ENCODE data around the gene PMEL. TPM values are rescaled to one million over a fixed set of nuclear protein-coding genes. Genes with fewer than 3 reads are reported as not detected.
"Not testable (repeated sequence)": the region's sequence is repeated elsewhere in the genome, so short reads cannot be mapped to it uniquely, and the experiment has no call there.

PMEL gene
- total RNA-seq, 1 donor from 2014 or later: 4.9 TPM

- TF ChIP-seq CTCF (IDR thresholded peaks at IDR 0.05): no peak
- no peak overlapping the region for H3K27ac ChIP-seq
- H3K9me3 ChIP-seq: no peaks in the 10 kb centered on the region
- H3K4me1 ChIP-seq: peaks cover 11% of the 10 kb centered on the region
- H3K27me3 ChIP-seq: no peaks in the 10 kb centered on the region
- ATAC-seq (no peak), DNase-seq (no peak)
- intact Hi-C loops (cut with DNase I): no loop called here
- H3K36me3 ChIP-seq: peaks cover 81% of the 10 kb centered on the region
- H3K4me3 ChIP-seq: no peak overlapping the region
Measured at GRCh38 chr12:55985341-55985740, 19.5 kb upstream of the PMEL start.

GRCh38 chr12:55984861-55985260 is 19.0 kb upstream of the PMEL start:
- Histone ChIP-seq H3K4me1 (peaks cover 11% of the 10 kb centered on the region), H3K27ac (no peak overlapping the region), H3K9me3 (no peaks in the 10 kb centered on the region), H3K27me3 (no peaks in the 10 kb centered on the region), H3K36me3 (peaks cover 78% of the 10 kb centered on the region), H3K4me3 (no peak overlapping the region)
- no peak for TF ChIP-seq CTCF (IDR thresholded peaks at IDR 0.05)
- intact Hi-C loops (cut with DNase I): no loop called here
- no peak for ATAC-seq
- no peak for DNase-seq

GRCh38 chr12:55983232-55983842 is 17.5 kb upstream of the PMEL start:
- H3K4me1 ChIP-seq: peaks cover 11% of the 10 kb centered on the region
- H3K36me3 ChIP-seq: peaks cover 63% of the 10 kb centered on the region
- no peak for ATAC-seq
- DNase-seq: no peak
- TF ChIP-seq CTCF (IDR thresholded peaks at IDR 0.05): no peak
- H3K27ac ChIP-seq: no peak overlapping the region
- intact Hi-C loops (cut with DNase I): no loop called here
- H3K27me3 ChIP-seq: no peaks in the 10 kb centered on the region
- H3K4me3 ChIP-seq: no peak overlapping the region
- H3K9me3 ChIP-seq: no peaks in the 10 kb centered on the region

GRCh38 chr12:55982319-55982936 is 16.6 kb upstream of the PMEL start:
- peak; percentile 77 for ATAC-seq
- Histone ChIP-seq H3K27me3 (no peaks in the 10 kb centered on the region), H3K4me3 (no peak overlapping the region), H3K4me1 (peaks cover 15% of the 10 kb centered on the region), H3K36me3 (peaks cover 54% of the 10 kb centered on the region), H3K9me3 (no peaks in the 10 kb centered on the region), H3K27ac (no peak overlapping the region)
- intact Hi-C loops (cut with DNase I): no loop called here
- no peak for DNase-seq
- TF ChIP-seq CTCF (IDR thresholded peaks at IDR 0.05): no peak

GRCh38 chr12:55981882-55982281 is 16.0 kb upstream of the PMEL start:
- H3K27ac ChIP-seq; H3K9me3 ChIP-seq; H3K4me3 ChIP-seq; H3K27me3 ChIP-seq; intact Hi-C loops (cut with DNase I); DNase-seq: not testable (repeated sequence)
- ATAC-seq: peak; percentile 15
- Histone ChIP-seq H3K4me1 (peaks cover 18% of the 10 kb centered on the region), H3K36me3 (peaks cover 49% of the 10 kb centered on the region)

- H3K36me3 ChIP-seq: peaks cover 32% of the 10 kb centered on the region
- no peaks in the 10 kb centered on the region for H3K9me3 ChIP-seq
- H3K4me3 ChIP-seq: no peak overlapping the region
- intact Hi-C loops (cut with DNase I): no loop called here
- H3K27me3 ChIP-seq: no peaks in the 10 kb centered on the region
- peaks cover 36% of the 10 kb centered on the region for H3K4me1 ChIP-seq
- TF ChIP-seq CTCF (IDR thresholded peaks at IDR 0.05): no peak
- H3K27ac ChIP-seq: peak overlapping the region; percentile 15
- ATAC-seq (peak; percentile 8), DNase-seq (no peak)
Measured at GRCh38 chr12:55979069-55979468, 13.2 kb upstream of the PMEL start.

Data from upper lobe of right lung (tissue), 1 donor.